ENCODE results near the gene PTK6.

The PTK6 gene

DNA sequence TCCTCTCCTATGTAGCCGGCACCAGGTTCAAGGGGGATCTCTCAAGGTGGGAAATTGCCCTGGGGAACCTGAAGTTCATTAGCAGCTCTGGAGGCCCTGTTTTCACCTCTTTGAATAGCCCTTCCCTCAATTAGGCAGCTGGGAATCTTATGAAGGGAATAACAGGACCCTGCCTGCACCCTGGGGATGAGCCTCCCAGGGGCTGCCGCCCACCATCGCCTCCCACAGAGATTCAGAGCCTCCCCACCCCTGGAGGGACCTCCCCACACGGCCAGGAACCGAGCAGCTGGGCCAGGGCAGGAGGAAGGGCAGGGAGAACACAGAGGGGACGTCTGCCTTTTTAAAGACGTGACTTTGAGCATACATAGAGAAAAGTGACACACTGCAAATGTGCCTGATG lies 33.7 kb downstream of the PTK6 start:
- no peak for DNase-seq

DNA sequence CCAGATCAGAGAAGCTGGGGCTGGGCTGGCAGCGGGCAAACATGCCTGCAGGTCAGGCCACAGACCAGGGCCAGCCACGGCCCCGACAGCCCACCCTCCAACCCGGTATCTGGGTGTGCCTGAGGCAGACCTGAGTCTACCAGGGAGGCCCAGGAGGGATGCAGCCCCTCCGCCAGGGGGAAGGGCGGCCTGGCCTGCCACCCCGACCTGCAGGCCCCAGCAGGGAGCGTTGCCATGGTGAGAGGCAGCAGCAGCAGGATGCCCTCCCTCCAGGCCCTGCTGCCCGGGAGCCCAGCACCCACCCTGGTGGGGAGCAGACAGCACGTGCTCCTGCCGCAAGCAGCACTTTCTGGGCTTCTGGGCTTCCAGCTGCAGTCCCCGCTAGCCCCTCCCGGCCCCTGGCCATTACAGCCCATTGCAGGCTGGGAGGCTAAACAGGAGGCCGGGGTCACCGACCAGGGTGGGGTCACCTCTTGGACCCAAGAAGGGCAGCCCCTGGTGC lies 34.5 kb downstream of the PTK6 start:
- DNase-seq = no peak

DNA sequence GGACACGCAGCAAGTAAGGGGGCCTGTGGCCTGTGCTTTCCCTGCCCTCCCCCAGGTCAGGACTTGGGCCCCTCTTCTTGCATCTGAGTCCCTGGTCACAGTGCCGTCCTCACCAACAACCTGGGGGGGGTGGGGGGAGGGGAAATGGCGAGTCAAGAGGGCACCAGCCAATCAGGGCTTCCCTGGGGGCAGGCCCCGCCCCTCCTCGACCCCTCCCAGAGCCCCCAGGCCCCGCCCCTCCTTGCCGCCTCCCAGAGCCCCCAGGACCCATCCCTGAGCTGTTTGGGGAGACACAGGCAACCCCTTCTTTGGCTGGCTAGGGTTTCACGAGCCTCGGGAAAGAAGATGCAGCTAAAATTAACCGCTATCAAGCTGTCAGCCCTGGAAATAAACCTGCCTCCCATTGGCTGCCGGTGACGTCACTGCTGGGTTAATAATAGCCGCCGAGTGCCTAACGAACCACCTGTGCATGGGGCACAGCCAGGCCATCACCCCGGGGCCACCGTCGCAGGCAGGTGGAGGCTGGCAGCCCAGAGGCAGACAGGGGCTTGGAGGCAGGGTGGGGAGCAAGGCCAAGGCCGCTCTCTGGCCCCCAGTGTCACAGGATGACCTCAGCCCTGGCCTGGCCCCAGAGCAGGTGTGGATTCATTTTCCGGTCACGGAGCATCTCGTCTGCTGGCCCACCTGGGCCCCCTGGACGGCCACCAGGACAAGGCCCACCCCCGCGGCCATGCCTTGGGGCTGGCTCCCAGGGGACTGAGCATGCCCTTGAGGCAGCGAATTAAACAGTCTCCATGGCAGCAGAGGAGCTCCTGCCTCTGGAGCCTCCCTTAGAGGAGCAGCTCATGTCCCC lies 35.1 kb downstream of the PTK6 start:
- DNase-seq = no peak

DNA sequence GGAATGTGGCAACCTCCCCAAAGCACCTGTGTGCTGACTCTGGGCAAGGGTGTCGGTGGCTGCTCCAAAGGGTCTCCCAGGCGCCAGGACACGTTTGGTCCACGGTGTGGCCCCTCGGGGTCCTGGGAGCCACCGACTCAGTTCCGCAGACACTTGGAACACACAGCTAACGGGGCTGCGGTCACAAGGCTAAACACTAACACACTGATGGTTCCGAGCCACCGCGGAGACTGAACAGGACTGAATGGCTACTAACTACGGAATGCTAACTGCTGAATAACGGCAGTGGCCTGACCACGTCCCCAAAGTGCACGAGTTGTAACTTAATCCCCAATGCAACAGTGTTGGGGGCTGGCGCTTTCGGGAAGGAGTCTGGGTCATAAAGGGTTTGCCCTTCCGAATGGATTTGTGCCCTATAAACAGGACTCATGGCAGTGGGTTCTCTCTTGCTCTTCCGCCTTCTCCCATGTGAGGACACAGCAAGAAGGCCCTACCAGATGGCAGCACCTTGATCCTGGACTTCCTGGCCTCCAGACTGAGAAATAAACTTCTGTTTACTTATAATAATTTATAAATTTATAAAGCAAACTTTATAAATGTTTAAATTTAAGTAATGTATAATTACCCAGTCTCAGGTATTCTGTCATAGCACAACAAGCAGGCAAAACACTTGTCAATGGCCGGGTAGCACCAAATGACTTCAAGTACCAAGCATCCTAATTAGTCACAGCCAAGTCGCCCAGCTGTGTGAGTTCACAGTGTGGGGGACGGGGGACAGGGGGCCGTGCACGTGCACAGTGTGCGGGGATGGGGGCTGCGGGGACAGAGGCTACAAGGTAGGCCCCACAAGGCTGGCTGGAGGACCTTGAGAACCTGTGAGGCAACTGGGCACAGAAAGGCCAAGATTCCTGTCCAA lies 36.0 kb downstream of the PTK6 start:
- DNase-seq = no peak

GRCh38 chr20:63500151-63500901 lies 36.9 kb downstream of the PTK6 start:
- no peak for DNase-seq

DNA sequence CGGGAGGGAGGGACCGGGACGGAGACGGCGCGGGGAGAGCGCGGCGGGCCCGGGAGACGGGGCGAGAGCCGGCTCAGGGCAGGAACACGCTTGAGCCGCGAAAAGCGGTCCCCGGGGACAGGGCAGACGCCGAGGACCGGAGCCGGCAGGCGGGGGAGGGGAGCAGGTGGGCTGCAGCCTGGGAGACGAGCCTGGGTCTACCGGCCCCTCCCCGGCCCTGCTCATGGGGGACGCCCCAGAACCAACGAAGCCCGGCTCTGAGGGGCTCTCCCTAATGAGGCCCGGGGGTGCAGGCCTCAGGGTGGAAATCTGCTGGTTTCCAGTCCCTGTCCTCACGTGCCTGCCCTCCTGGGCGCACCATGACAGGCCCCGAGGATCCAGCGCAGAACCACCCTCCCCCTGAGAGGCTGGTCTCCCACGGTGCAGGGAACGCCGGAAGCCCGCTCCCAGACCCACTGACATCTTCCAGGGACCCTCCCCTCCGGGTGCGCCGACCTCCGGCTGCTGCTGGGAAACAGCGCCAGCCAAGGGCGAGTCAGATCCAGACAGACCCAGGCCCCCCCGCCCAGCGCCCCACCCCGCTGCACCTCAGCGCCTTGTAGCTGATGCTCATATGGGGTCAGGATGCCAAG lies 37.7 kb downstream of the PTK6 start:
- DNase-seq = no peak

DNA sequence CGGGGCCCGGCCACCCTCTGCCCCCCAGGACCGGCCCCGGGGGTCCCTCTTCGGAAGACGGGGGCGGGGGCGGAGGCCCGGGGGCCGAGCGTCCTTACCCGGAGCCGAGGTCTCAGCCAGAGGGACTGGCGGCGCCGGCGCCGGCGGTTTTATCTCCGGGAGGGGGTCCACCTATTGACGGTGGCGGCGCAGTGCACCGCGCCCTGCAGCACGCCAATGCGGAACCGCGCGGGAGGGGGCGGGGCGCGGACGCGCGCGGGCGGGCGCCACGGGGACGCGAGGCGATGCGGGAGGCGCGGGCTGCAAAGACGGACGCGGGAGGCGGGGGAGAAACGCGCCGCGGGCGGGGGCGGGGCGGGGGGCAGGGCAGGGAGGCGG lies 38.2 kb downstream of the PTK6 start, which contains the start of gene EEF1A2:
Gene EEF1A2 (minus strand): TSS at position 124 of the 378 bp plus-strand sequence. CDS start 1,320 bp downstream, outside the sequence.
- peak; percentile 51 for DNase-seq

GRCh38 chr20:63497946-63498935 lies 38.9 kb downstream of the PTK6 start:
- DNase-seq = no peak

DNA sequence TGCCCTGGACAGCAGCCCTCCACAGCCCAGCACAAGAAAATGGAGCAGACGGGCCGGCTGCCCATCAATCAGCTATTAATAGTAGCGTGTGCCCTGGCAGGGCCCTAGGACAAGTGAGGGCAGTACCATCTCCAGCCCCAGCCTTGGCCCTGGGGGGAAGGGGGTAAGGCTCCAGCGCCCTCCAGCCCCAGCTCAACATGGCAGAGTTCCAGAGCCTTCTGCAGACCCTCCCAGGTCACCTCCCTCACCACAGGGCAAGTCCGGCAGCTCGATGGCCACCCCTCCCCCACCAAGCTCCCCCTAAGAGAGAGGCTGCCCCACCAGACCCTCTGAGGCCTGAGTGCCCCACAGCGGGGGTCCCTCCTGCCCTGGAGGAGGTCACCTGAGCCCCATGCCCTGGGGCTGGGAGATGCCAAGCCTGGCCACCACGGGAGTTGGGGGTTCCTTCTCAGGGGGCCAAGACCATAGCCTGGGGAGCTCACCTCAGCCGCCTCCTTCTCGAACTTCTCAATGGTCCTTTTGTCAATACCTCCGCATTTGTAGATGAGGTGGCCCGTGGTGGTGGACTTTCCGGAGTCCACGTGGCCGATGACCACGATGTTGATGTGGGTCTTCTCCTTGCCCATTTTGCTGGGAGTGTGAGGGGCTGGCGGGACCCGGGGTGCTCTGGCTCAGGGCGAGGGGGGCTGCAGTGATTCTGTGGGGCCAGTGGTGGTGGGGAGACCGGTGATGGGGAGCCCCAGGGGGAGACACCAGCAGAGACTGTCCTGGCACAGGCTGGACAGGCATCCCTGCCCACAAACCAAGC lies 39.8 kb downstream of the PTK6 start:
- DNase-seq = no peak

- no peak for DNase-seq
Measured at GRCh38 chr20:63496596-63497120, 40.5 kb downstream of the PTK6 start.

- DNase-seq = peak; percentile 78
Measured at GRCh38 chr20:63495741-63496595, 41.2 kb downstream of the PTK6 start.

DNA sequence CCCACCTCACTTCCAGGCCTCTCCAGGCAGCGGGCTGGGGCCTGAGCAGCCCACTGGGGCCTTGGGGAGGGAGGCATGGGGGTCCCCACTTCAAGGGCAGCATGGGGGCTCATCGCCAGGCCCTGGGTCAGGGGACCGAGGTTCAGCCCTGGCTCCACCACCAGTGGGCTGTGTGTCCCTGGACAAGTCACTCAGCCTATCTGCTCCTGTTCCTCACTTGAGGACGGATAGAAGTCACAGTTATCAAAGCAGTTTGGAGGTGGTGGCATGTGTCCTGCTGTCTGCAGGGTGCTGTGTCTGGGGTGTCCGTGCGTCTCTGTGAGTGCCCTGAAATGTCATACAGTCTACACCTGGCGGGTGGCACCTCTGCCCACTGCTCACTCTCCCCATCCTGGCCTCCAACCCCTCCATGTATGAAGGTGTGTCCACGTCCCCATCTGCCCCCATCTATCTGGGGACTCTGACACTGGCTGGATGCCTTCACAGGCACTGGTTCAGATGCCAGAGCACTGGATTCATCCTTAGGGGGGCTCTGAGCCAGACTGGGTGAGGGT lies 41.9 kb downstream of the PTK6 start:
- DNase-seq = no peak

DNA sequence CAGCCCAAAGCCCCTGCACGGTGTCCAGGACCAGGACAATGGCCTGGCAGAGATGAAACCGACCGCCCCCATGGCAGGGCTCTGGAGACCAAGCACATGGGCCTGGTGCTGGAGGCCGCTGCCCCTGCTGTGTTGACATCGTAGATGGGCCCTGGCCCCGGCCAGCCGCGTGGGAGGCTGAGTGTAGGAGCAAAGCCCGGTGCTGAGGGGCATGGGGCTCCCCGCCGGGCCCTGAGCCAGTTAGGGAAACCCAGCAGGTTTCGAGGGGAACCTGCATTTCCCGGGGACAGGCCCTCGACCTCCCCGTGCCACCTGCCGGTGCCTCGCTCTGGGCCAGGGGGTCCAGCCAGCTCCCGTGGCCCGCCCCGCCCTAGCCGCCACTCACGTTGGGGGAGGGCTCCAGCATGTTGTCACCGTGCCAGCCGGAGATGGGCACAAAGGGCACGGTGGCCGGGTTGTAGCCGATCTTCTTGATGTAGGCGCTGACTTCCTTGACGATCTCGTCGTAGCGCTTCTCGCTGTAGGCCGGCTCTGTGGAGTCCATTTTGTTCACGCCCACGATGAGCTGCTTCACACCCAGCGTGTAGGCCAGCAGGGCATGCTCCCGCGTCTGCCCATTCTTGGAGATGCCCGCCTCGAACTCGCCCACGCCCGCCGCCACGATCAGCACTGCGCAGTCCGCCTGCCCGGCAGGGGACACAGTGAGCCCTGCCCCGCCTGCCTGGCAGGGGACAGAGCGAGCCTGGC lies 42.6 kb downstream of the PTK6 start:
- no peak for DNase-seq

GRCh38 chr20:63494084-63494419 lies 43.1 kb downstream of the PTK6 start:
- no peak for DNase-seq

GRCh38 chr20:63493563-63494020 lies 43.6 kb downstream of the PTK6 start:
- no peak for DNase-seq

DNA sequence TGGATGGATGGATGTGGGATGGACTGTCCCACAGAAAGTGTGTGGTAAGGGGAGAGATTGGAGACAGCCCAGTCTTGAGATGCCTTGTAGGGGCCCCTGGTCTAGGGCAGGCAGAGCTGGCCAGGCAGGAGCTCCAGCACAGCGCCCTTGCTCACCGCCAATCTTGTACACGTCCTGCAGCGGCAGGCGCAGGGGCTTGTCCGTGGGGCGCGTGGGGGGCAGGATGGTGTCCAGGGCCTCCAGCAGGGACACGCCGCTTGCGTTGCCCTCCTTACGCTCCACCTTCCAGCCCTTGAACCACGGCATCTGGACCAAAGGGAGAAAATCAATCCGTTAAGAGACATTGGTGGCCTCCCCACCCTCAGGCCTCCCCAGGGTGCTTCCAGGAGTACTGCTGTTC lies 44.2 kb downstream of the PTK6 start:
- DNase-seq = no peak

GRCh38 chr20:63492518-63492917 lies 44.7 kb downstream of the PTK6 start:
- DNase-seq = no peak

All from effector CD4-positive, alpha-beta T cell (primary cell).